HEK293 (cell line): ENCODE measurements around the gene TMEM200A.
A peak's percentile ranks its signal among the peaks of the same experiment; 100 is the strongest.

ENCODE experiments used
- CTCF ChIA-PET: fragments of 350-600 bp; formaldehyde crosslinking; extraction: SDS; loops from one replicate; lab custom pipeline; 2021; ENCODE audit warnings: antibody characterized with exemption; lab: Yijun Ruan, JAX
- POLR2A ChIA-PET: fragments of 300-600 bp; formaldehyde crosslinking; extraction: SDS; loops from one replicate; lab custom pipeline; 2020; ENCODE audit warnings: antibody characterized with exemption, inconsistent platforms; lab: Yijun Ruan, JAX
- H3K27ac ChIP-seq: fragments of 200-500 bp; sonication (Bioruptor generic); 2 replicates; pipeline ENCODE4 v1.5.1; 2014; ENCODE audit warnings: low read depth, low read length, control low read depth, inconsistent platforms; ENCODE audit errors: extremely low read depth
- H3K36me3 ChIP-seq, 2 experiments: fragments of 200-500 bp in 1 of 2; sonication (Bioruptor generic) in 1 of 2; 1 replicate in 1 of 2; 2 replicates in 1 of 2; pipeline ENCODE4 v1.5.1; 2014 to 2017; ENCODE audit warnings: inconsistent platforms in 2 of 2, low read length in 2 of 2; ENCODE audit not compliant: control insufficient read depth in 2 of 2, insufficient read depth in 1 of 2
- H3K4me1 ChIP-seq: fragments of 200-500 bp; sonication (Bioruptor generic); 2 replicates; pipeline ENCODE4 v1.5.1; 2014; ENCODE audit warnings: mild to moderate bottlenecking, low read length, inconsistent platforms; ENCODE audit not compliant: control insufficient read depth, insufficient read depth
- H3K4me3 ChIP-seq: 2 replicates; pipeline ENCODE4 v1.5.1; 2011; ENCODE audit warnings: low read depth, mild to moderate bottlenecking, control low read depth, low read length, moderate library complexity
- H3K9me3 ChIP-seq: fragments of 200-500 bp; sonication (Bioruptor generic); 2 replicates; pipeline ENCODE4 v1.5.1; 2014; ENCODE audit warnings: low read depth, low read length, inconsistent platforms; ENCODE audit not compliant: control insufficient read depth, insufficient read depth
- ATF2 ChIP-seq: fragments of 450-650 bp; formaldehyde crosslinking; IDR thresholded peaks from 2 replicates; pipeline ENCODE4 v1.5.1; 2016; ENCODE audit warnings: missing biosample characterization, missing genetic modification characterization, low read depth
- BCL11B ChIP-seq: fragments of 450-650 bp; formaldehyde crosslinking; IDR thresholded peaks from 2 replicates; pipeline ENCODE4 v1.5.1; 2016; ENCODE audit warnings: low read depth, missing biosample characterization, missing genetic modification characterization
- EGR2 ChIP-seq: fragments of 450-650 bp; formaldehyde crosslinking; IDR thresholded peaks from 2 replicates; pipeline ENCODE4 v1.5.1; 2016; ENCODE audit warnings: low read depth, missing biosample characterization, missing genetic modification characterization
- OVOL3 ChIP-seq: fragments of 450-650 bp; formaldehyde crosslinking; IDR thresholded peaks from 2 replicates; pipeline ENCODE4 v1.5.1; 2016; ENCODE audit warnings: missing biosample characterization, missing genetic modification characterization
- PBX3 ChIP-seq: sonication (generic); formaldehyde crosslinking; IDR thresholded peaks from 2 replicates; pipeline ENCODE4 v1.8.1; 2022; ENCODE audit warnings: mild to moderate bottlenecking, moderate library complexity, missing genetic modification reagents
- PRDM10 ChIP-seq: fragments of 450-650 bp; formaldehyde crosslinking; IDR thresholded peaks from 2 replicates; pipeline ENCODE4 v1.5.1; 2016; ENCODE audit warnings: missing biosample characterization, missing genetic modification characterization
- SP7 ChIP-seq: fragments of 450-650 bp; formaldehyde crosslinking; IDR thresholded peaks from 2 replicates; pipeline ENCODE4 v1.5.1; 2016; ENCODE audit warnings: missing biosample characterization, missing genetic modification characterization
- ZBTB21 ChIP-seq: fragments of 450-650 bp; formaldehyde crosslinking; IDR thresholded peaks from 2 replicates; pipeline ENCODE4 v1.5.1; 2017; ENCODE audit warnings: missing biosample characterization, missing genetic modification characterization
- ZFHX2 ChIP-seq: fragments of 450-650 bp; formaldehyde crosslinking; conservative IDR thresholded peaks from 2 replicates; pipeline ENCODE4 v1.5.1; 2016; ENCODE audit warnings: missing biosample characterization, missing genetic modification characterization
- ZFP3 ChIP-seq: fragments of 450-650 bp; formaldehyde crosslinking; IDR thresholded peaks from 2 replicates; pipeline ENCODE4 v1.5.1; 2016; ENCODE audit warnings: low read depth, missing biosample characterization, missing genetic modification characterization
- ZNF146 ChIP-seq: fragments of 450-650 bp; formaldehyde crosslinking; IDR thresholded peaks from 2 replicates; pipeline ENCODE4 v1.5.1; 2016; ENCODE audit warnings: missing biosample characterization, missing genetic modification characterization
- ZNF157 ChIP-seq: fragments of 450-650 bp; formaldehyde crosslinking; IDR thresholded peaks from 2 replicates; pipeline ENCODE4 v1.5.1; 2016; ENCODE audit warnings: missing biosample characterization, missing genetic modification characterization
- ZNF26 ChIP-seq: fragments of 450-650 bp; formaldehyde crosslinking; IDR thresholded peaks from 2 replicates; pipeline ENCODE4 v1.5.1; 2016; ENCODE audit warnings: missing biosample characterization, missing genetic modification characterization
- ZNF302 ChIP-seq: fragments of 450-650 bp; formaldehyde crosslinking; IDR thresholded peaks from 2 replicates; pipeline ENCODE4 v1.5.1; 2016; ENCODE audit warnings: missing biosample characterization, missing genetic modification characterization, low read depth
- ZNF394 ChIP-seq: fragments of 450-650 bp; formaldehyde crosslinking; IDR thresholded peaks from 2 replicates; pipeline ENCODE4 v1.5.1; 2016; ENCODE audit warnings: missing biosample characterization, missing genetic modification characterization, mild to moderate bottlenecking, moderate library complexity, borderline replicate concordance
- ZNF423 ChIP-seq: fragments of 450-650 bp; formaldehyde crosslinking; IDR thresholded peaks from 2 replicates; pipeline ENCODE4 v1.5.1; 2016; ENCODE audit warnings: missing biosample characterization, missing genetic modification characterization
- ZNF473 ChIP-seq: fragments of 450-650 bp; formaldehyde crosslinking; IDR thresholded peaks from 2 replicates; pipeline ENCODE4 v1.5.1; 2017; ENCODE audit warnings: missing biosample characterization, missing genetic modification characterization
- ZNF544 ChIP-seq: fragments of 450-650 bp; formaldehyde crosslinking; IDR thresholded peaks from 2 replicates; pipeline ENCODE4 v1.5.0; 2017; ENCODE audit warnings: missing biosample characterization, missing genetic modification characterization
- ZNF560 ChIP-seq: fragments of 450-650 bp; formaldehyde crosslinking; IDR thresholded peaks from 2 replicates; pipeline ENCODE4 v1.5.1; 2017; ENCODE audit warnings: missing biosample characterization, missing genetic modification characterization, borderline replicate concordance
- ZNF777 ChIP-seq: fragments of 450-650 bp; formaldehyde crosslinking; IDR thresholded peaks from 2 replicates; pipeline ENCODE4 v1.5.1; 2017; ENCODE audit warnings: missing biosample characterization, missing genetic modification characterization, borderline replicate concordance
- ZNF791 ChIP-seq: fragments of 450-650 bp; formaldehyde crosslinking; IDR thresholded peaks from 2 replicates; pipeline ENCODE4 v1.5.1; 2016; ENCODE audit warnings: missing biosample characterization, missing genetic modification characterization
- ZNF830 ChIP-seq: fragments of 450-650 bp; IDR thresholded peaks from 2 replicates; pipeline ENCODE4 v1.5.0; 2018; ENCODE audit warnings: missing biosample characterization, missing genetic modification characterization, low read depth, mild to moderate bottlenecking, moderate library complexity
- ZSCAN23 ChIP-seq: fragments of 450-650 bp; formaldehyde crosslinking; IDR thresholded peaks from 2 replicates; pipeline ENCODE4 v1.5.1; 2016; ENCODE audit warnings: missing biosample characterization, missing genetic modification characterization

TMEM200A gene

GRCh38 chr6:130457605-130458004 is 91.8 kb downstream of the TMEM200A start (continued):
- TF ChIP-seq PRDM10 (tag by site-specific recombination) (no peak), OVOL3 (tag by site-specific recombination) (no peak), ZSCAN23 (no peak), ZNF791 (no peak), ZNF394 (no peak), ZFP3 (tag by site-specific recombination) (no peak), ZNF560 (tag by site-specific recombination) (no peak), ZNF302 (tag by site-specific recombination) (no peak), ZNF830 (tag by site-specific recombination) (no peak)

GRCh38 chr6:130459316-130459715 is 93.5 kb downstream of the TMEM200A start:
- Histone ChIP-seq H3K9me3 (no peaks in the 10 kb centered on the region), H3K4me1 (no peaks in the 10 kb centered on the region)
- POLR2A ChIA-PET = no interaction called here
- TF ChIP-seq BCL11B (no peak), ZNF544 (tag by site-specific recombination) (no peak), PBX3 (CRISPR knock-in tag) (no peak), ZNF473 (no peak)
- TF ChIP-seq, all 188 proteins: peak for 0
- H3K27ac ChIP-seq = no peak overlapping the region
- H3K36me3 ChIP-seq = no peaks in the 10 kb centered on the region
- H3K4me3 ChIP-seq = no peak overlapping the region
- CTCF ChIA-PET = interaction anchor here (0.6 kb wide), 1 partner anchor 1145 kb away, joined by 3 read pairs; no protein-coding TSS in a partner anchor

- Histone ChIP-seq H3K4me3 (no peak overlapping the region), H3K9me3 (no peaks in the 10 kb centered on the region), H3K36me3 (no peaks in the 10 kb centered on the region), H3K4me1 (no peaks in the 10 kb centered on the region), H3K27ac (no peak overlapping the region)
- ChIA-PET CTCF (no interaction called here), POLR2A (no interaction called here)
- peak; percentile 90 for TF ChIP-seq EGR2
- TF ChIP-seq ZFHX2 = peak; percentile 83
- no peak for TF ChIP-seq ZNF157 (tag by site-specific recombination)
- TF ChIP-seq, all 188 proteins: peak for 2
Measured at GRCh38 chr6:130460934-130461333, 95.1 kb downstream of the TMEM200A start.

- no peaks in the 10 kb centered on the region for H3K36me3 ChIP-seq
- ChIA-PET POLR2A (no interaction called here), CTCF (interaction anchor here (0.7 to 1.1 kb wide), 3 partner anchors 19 to 381 kb away, joined by 3 read pairs; no protein-coding TSS in a partner anchor)
- H3K27ac ChIP-seq = no peak overlapping the region
- H3K9me3 ChIP-seq = no peaks in the 10 kb centered on the region
- H3K4me3 ChIP-seq = no peak overlapping the region
- H3K4me1 ChIP-seq = no peaks in the 10 kb centered on the region
- TF ChIP-seq ZBTB21 (tag by site-specific recombination) (no peak), ZNF777 (tag by site-specific recombination) (no peak), ZNF473 (no peak), ZNF423 (tag by site-specific recombination) (no peak), ZFP3 (tag by site-specific recombination) (no peak), ZNF146 (tag by site-specific recombination) (no peak), ATF2 (tag by site-specific recombination) (no peak), ZNF26 (tag by site-specific recombination) (no peak), SP7 (tag by site-specific recombination) (no peak)
Measured at GRCh38 chr6:130466052-130466747, 100.4 kb downstream of the TMEM200A start.
